Medulla oblongata (tissue), 1 donor: ENCODE data around the gene IPMK.
"Not testable (repeated sequence)": the region's sequence is repeated elsewhere in the genome, so short reads cannot be mapped to it uniquely, and the experiment has no call there.

ENCODE experiments used
- DNase-seq: peaks from one replicate; pipeline ENCODE4 v3.0.0-alpha.2; 2015; ENCODE audit errors: extremely low spot score

Gene IPMK

GRCh38 chr10:58266826-58267712 lies 625 bp downstream of the IPMK start:
- DNase-seq: peak; percentile 54

GRCh38 chr10:58266003-58266825 lies 1.5 kb downstream of the IPMK start:
- DNase-seq: peak; percentile 72

GRCh38 chr10:58265249-58265648 lies 2.4 kb downstream of the IPMK start:
- DNase-seq: no peak

- DNase-seq: peak; percentile 32
Measured at GRCh38 chr10:58264780-58265179, 2.9 kb downstream of the IPMK start.

- no peak for DNase-seq
Measured at GRCh38 chr10:58262766-58263165, 4.9 kb downstream of the IPMK start.

- DNase-seq: no peak
Measured at GRCh38 chr10:58260334-58260733, 7.4 kb downstream of the IPMK start.

GRCh38 chr10:58258977-58259692 lies 8.6 kb downstream of the IPMK start:
- DNase-seq: no peak

GRCh38 chr10:58256013-58256780 lies 11.5 kb downstream of the IPMK start:
- DNase-seq: not testable (repeated sequence)

GRCh38 chr10:58254644-58255043 lies 13.1 kb downstream of the IPMK start:
- DNase-seq: no peak

GRCh38 chr10:58253184-58253583 lies 14.5 kb downstream of the IPMK start:
- no peak for DNase-seq

GRCh38 chr10:58244666-58245065 lies 23.0 kb downstream of the IPMK start:
- DNase-seq: not testable (repeated sequence)

- DNase-seq: not testable (repeated sequence)
Measured at GRCh38 chr10:58244242-58244641, 23.5 kb downstream of the IPMK start.

- not testable (repeated sequence) for DNase-seq
Measured at GRCh38 chr10:58243801-58244200, 23.9 kb downstream of the IPMK start.

- DNase-seq: no peak
Measured at GRCh38 chr10:58243269-58243668, 24.4 kb downstream of the IPMK start.

GRCh38 chr10:58241346-58241745 lies 26.3 kb downstream of the IPMK start:
- no peak for DNase-seq

GRCh38 chr10:58240531-58240930 lies 27.2 kb downstream of the IPMK start:
- no peak for DNase-seq

- no peak for DNase-seq
Measured at GRCh38 chr10:58239561-58240169, 28.0 kb downstream of the IPMK start.

- DNase-seq: no peak
Measured at GRCh38 chr10:58237014-58237834, 30.5 kb downstream of the IPMK start.

- peak; percentile 16 for DNase-seq
Measured at GRCh38 chr10:58229856-58230255, 37.8 kb downstream of the IPMK start.

- no peak for DNase-seq
Measured at GRCh38 chr10:58225654-58226053, 42.0 kb downstream of the IPMK start.
